Mononuclear cell (primary cell): ENCODE measurements around the gene GALNT1. TPM values are rescaled to one million over a fixed set of nuclear protein-coding genes. Genes with fewer than 3 reads are reported as not detected.

Source experiments
- H3K27me3 ChIP-seq: 2 replicates; pipeline ENCODE4 v1.6.0; 2011; ENCODE audit warnings: low read length, control low read depth; ENCODE audit not compliant: insufficient read depth
- H3K4me1 ChIP-seq: 2 replicates; pipeline ENCODE4 v1.5.1; 2011; ENCODE audit warnings: mild to moderate bottlenecking, low read length, control low read depth; ENCODE audit not compliant: insufficient read depth
- H3K4me3 ChIP-seq: 2 replicates; pipeline ENCODE4 v1.5.1; 2011; ENCODE audit warnings: mild to moderate bottlenecking, low read length, moderate library complexity
- H3K9me3 ChIP-seq: 2 replicates; pipeline ENCODE4 v1.5.1; 2011; ENCODE audit warnings: low read depth, mild to moderate bottlenecking, control low read depth, low read length
- total RNA-seq: library from RNA; depleted of rRNA; stranded (reverse); fragments of >200 nt; gene quantifications from one replicate; pipeline ENCODE4 v1.2.3, GENCODE V29; 2012

GALNT1 gene
- total RNA-seq, 1 donor, result 50.4 TPM

DNA sequence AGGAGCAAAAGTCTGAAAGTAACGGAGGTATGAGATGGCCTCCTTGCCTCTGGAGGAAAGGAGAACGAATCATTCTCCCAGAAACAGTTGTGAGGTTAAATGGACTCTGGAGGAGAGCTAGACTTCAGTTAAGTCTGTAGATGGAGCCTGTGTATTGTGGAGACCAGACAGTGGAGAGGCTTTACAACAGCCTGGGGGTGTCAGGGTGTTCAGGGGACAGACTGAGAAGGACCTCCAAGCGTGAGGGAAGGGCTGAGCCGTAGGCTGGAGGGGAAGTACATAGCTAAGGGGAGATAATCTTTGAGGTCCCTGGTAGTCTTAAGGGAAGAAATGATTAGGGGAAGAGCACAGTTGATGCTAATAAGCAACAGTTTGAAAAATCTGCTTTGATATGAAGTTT lies 76.6 kb downstream of the GALNT1 start:
- Histone ChIP-seq H3K4me3 (no peak overlapping the region), H3K9me3 (no peaks in the 10 kb centered on the region), H3K4me1 (no peaks in the 10 kb centered on the region), H3K27me3 (no peaks in the 10 kb centered on the region)

DNA sequence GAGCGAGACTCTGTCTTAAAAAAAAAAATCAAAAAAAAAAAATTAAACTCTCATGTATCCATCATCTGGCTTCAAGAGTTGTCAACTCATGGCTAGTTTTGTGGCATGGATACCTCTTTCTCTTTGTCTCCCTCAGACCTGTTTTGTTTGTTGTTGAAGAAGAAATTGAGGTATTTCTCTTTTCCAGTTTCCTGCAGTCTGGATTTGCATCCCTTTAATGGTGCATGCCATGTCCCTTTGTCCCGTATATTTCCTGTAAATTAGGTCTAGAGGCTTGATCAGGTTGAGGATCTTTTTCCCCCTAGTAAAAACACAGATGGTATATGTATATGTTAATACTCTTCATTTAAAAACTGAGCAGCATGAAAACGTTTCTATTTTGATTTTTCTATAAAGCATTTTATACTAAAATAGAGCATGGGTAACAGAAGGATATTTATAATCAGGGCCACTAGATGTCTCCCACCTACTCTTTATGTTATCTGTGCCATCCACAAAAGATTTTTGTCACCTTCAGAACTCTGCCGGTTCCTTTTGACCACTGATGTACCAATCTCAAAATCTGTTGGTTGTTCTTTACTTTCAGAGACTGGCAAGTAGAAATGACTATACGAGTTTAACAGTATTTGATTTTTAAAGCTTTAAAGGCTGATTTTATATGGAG lies 80.1 kb downstream of the GALNT1 start:
- H3K4me3 ChIP-seq, result no peak overlapping the region
- no peaks in the 10 kb centered on the region for H3K9me3 ChIP-seq
- no peaks in the 10 kb centered on the region for H3K4me1 ChIP-seq
- no peaks in the 10 kb centered on the region for H3K27me3 ChIP-seq

DNA sequence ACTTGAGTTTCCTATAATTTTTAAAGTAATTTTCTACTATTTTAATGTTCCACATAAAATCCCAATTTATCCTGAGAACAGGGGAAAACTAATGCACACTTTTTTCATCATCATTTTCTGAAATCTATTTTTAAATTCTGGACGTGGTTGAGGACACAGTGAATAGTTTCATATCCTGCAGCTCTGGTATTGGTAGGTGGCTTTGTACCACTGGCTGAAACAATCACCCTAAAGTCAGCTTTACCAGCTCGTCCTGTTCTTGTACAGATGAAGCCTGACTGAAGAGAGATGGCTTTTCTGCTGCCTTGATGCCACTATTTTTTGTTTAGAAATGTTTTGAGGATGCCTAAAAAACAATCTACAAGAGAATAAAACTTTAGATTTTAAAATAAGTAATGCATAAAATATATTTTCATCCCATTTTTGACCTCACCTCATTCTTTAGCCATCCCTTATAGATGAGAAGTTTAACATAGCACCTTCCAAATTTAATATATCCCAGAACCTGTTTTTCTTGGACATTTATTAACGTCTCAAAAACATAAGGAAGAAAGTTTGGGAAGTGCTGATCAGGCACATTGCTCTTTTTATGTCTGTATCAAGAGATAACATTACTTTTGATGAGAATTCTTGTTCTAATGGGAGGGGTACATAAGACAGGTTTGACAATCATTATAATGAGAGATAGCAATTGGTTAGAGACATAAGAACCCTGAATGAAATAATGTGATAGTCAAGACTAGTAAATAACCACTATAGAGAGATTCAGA lies 80.9 kb downstream of the GALNT1 start:
- H3K9me3 ChIP-seq, result no peaks in the 10 kb centered on the region
- no peaks in the 10 kb centered on the region for H3K4me1 ChIP-seq
- H3K4me3 ChIP-seq, result no peak overlapping the region
- no peaks in the 10 kb centered on the region for H3K27me3 ChIP-seq

DNA sequence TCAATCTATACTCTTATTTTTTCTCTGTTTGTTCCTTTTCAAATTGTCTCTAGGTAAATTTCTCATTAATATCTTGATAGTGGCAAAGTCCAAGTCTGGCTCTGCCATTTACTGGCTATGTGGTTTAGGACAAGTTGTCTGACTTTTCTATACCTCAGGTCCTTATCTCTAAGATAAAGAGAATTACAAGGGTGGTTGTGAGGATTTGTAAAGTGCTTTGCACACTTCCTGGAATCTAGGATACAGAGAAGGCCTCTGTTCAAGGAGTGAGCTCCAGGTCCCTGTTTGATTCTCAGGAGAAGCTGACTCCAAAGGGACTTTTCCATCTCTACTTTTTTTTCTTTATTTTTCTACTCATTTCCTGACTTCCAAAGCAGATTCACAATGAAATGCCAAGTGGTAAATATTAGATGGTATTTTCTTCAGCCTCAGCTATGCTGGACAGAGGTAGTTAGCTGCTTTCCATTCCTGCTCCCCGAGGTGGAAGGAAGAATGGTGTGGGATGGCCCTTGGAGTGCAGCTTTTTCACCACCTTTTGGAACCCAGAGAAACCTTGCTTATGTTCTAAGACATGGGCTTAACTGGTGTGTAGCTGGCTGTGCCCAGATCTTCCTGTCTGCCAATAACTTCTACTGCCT lies 90.5 kb downstream of the GALNT1 start:
- Histone ChIP-seq H3K4me3 (no peak overlapping the region), H3K4me1 (no peaks in the 10 kb centered on the region), H3K9me3 (no peaks in the 10 kb centered on the region), H3K27me3 (no peaks in the 10 kb centered on the region)

DNA sequence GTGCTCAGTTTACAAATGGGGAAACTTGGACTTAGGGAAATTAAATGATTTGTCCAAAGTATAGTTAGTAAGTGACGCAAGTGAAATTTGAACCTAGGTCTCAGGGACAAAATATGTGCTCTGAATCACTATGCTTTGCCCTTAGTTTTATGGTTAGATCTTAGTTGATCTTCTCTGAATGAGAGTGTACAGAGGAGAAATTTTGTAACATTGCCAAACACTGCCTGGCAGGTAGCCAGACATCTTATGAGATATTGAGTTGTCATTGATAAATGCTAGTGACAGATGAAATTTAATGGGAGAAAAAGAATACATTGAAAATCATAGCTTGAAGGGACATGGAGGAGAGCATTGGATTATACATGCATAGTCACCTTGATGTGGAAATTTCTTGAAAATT lies 91.4 kb downstream of the GALNT1 start:
- no peaks in the 10 kb centered on the region for H3K4me1 ChIP-seq
- H3K9me3 ChIP-seq, result no peaks in the 10 kb centered on the region
- no peaks in the 10 kb centered on the region for H3K27me3 ChIP-seq
- no peak overlapping the region for H3K4me3 ChIP-seq

DNA sequence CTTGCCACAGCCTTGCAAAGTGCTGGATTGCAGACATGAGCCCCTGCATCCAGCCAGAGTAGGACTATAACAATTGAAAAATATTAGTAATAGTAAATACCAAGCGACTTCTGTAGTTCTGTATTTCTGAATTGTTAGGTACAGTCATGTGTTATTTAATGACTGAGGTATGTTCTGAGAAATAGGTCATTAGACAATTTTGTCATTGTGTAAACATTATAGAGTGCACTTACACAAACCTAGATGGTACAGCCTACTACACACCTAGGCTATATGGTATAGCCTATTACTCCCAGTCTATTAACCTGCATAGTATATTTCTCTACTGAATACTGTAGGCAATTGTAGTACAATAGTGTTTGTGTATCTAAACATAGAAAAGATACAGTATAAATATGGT lies 92.1 kb downstream of the GALNT1 start:
- H3K4me1 ChIP-seq, result no peaks in the 10 kb centered on the region
- H3K4me3 ChIP-seq, result no peak overlapping the region
- no peaks in the 10 kb centered on the region for H3K9me3 ChIP-seq
- no peaks in the 10 kb centered on the region for H3K27me3 ChIP-seq

DNA sequence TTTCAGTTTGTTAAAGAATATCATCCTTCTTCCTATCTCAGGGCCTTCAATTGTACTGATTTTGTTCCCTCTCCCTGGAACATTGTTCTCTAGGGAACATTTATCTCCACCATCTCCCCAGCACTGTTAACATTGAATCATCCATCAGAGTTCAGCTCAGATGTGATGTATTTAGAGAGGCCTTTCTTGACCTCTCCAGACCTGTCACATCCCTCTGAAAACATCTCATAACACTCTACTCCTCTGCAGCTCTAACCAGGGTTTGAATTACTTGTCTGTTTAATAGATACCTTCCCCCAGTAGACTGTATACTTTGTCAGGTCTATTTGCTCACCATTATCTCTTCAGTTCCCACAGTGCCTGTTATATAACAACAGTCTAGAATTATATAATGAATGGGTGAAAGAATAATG lies 98.6 kb downstream of the GALNT1 start:
- Histone ChIP-seq H3K4me1 (no peaks in the 10 kb centered on the region), H3K9me3 (no peaks in the 10 kb centered on the region), H3K4me3 (no peak overlapping the region), H3K27me3 (no peaks in the 10 kb centered on the region)

DNA sequence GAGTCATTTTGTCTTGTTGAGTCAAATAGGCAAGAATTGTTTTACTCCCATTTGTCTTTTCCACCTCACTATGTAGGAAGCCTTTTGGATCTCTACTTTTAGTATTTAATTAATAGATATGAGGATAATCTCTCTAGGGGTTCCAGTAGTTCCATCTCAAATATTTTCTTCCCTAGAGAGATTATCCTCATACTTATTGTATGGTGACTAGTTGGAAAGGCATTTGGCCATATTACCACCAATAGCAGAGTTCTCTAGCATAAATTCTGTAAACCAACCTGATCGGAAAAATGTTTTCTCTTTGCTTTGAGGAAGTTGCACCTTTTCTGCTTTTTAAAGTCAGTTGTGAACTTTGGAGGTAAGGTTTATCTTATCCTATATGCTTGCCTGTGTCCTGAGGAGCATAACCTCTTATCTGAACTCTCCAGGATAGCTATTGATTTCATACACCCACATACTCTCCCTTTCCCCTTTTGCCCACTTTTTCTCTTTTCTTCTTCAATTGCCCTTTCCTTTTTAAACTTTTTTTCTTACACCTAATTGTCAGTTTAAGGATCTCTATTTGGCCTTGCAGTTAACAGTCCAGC lies 100.8 kb downstream of the GALNT1 start:
- Histone ChIP-seq H3K4me1 (no peaks in the 10 kb centered on the region), H3K27me3 (no peaks in the 10 kb centered on the region), H3K4me3 (no peak overlapping the region), H3K9me3 (no peaks in the 10 kb centered on the region)

DNA sequence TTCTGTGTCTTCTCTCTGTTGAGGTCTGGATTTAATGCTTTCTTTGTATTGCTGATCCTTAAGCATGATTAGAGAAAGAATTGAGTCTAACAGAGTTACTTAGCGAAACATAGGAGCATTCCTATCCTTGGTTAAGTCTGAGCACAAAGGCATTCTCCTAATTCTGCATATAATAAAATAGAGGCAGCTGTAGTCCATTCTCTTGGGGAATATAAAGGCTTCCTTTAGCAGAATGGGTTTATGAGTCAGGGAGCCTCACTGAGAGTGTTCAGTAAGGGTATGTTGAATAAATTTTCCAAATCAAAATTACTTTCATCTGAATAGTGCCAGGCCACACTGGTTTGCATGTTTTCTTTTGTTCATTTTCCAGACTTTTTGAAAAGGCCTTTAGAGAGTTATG lies 101.5 kb downstream of the GALNT1 start:
- H3K9me3 ChIP-seq, result no peaks in the 10 kb centered on the region
- H3K4me3 ChIP-seq, result no peak overlapping the region
- no peaks in the 10 kb centered on the region for H3K27me3 ChIP-seq
- H3K4me1 ChIP-seq, result no peaks in the 10 kb centered on the region

DNA sequence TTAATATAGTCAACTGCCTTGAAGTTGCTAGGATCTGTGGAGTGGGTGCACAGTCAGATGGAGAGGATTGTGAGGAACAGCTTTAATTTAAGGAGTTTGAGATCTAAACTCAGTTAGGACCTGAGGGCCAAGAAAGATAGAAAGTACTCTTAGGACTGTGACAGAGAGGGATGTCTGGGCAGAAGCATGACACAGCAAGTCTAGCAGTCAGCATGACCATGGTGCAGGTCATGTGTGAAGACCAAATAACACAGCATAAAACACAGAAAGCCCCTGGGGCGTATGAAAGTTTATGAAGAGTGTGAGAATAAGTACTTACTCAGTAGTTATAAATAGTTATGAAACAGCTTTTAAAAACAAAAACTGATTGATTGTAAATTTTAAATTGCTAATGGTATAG lies 107.2 kb downstream of the GALNT1 start:
- H3K4me1 ChIP-seq, result no peaks in the 10 kb centered on the region
- no peaks in the 10 kb centered on the region for H3K27me3 ChIP-seq
- H3K9me3 ChIP-seq, result no peaks in the 10 kb centered on the region
- no peak overlapping the region for H3K4me3 ChIP-seq

DNA sequence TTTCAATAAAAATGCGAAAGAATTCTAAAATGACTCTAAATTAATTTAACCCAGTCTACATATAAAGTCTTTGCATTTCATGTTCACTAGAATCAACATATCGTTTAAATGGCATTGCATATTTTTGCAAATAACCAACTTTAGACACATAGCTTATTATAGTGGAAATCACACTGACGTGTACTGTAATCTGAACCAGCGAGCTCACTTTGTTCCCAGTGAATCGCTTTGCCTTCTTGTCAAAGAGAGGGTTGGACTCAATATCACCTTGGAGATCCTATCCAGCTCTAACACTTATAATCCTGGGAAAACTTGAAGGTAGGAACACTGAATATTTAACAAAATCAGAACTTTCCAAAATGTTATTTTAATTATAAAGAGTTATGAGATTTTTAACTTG lies 108.2 kb downstream of the GALNT1 start:
- no peak overlapping the region for H3K4me3 ChIP-seq
- H3K27me3 ChIP-seq, result no peaks in the 10 kb centered on the region
- H3K9me3 ChIP-seq, result no peaks in the 10 kb centered on the region
- no peaks in the 10 kb centered on the region for H3K4me1 ChIP-seq

DNA sequence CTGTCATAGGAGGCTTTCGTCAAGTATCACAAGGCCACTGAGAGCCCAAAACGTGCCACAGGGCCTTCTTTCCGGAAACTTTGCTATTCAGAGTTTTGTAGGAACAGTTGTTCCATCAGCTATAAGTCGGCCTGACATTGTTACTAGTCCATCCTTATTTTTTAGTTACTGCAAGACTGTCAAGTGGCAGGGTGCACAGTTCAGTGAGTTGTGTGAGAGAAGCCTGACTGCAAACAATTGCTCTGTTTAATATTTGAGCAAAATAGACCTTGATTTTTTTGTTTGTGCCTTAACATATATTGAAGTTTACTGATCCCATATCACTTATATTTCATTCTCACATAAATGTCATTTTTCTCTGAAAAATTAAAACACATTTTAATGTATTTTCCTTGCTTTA lies 110.1 kb downstream of the GALNT1 start:
- H3K4me3 ChIP-seq, result no peak overlapping the region
- H3K4me1 ChIP-seq, result no peaks in the 10 kb centered on the region
- H3K9me3 ChIP-seq, result no peaks in the 10 kb centered on the region
- no peaks in the 10 kb centered on the region for H3K27me3 ChIP-seq

DNA sequence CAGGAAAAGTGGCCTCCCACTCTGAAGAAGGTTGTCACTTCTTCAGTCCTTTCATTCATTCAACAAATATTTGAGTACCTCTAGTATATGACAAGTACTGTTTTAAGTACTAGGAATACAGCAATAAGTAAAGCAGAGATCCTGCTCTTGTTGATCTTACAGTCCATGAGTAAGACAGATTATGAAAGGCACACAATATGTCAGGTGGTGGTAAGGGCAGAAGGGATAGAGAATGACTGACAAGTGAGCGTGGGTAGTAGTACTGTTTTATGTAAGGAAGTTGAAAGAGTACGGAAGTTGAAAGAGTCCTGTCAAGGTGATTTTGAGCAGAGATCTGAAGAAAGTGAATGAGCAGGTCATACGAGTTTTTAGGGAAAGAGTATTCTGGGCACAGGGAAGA lies 111.3 kb downstream of the GALNT1 start:
- Histone ChIP-seq H3K9me3 (no peaks in the 10 kb centered on the region), H3K27me3 (no peaks in the 10 kb centered on the region), H3K4me3 (no peak overlapping the region), H3K4me1 (no peaks in the 10 kb centered on the region)

DNA sequence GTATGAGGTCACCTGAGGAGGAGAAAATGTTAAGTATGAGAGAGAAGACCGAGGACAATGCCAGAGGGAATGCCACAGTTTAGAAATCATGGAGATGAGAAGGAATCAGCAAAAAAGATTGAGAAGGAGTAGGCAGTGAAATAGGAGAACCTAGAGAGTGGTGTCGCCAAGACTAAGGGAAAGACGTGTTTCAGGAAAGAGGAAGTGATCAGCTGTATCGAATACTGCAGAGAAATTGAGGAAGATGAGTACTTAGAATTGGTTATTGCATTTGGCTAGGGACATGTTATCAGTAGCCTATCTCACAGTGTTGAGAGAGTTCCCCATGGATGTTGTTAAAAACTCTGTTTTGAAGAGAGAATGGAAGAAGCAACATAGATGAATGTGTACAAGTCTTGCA lies 112.3 kb downstream of the GALNT1 start:
- H3K27me3 ChIP-seq, result no peaks in the 10 kb centered on the region
- H3K4me3 ChIP-seq, result no peak overlapping the region
- H3K4me1 ChIP-seq, result no peaks in the 10 kb centered on the region
- H3K9me3 ChIP-seq, result no peaks in the 10 kb centered on the region

DNA sequence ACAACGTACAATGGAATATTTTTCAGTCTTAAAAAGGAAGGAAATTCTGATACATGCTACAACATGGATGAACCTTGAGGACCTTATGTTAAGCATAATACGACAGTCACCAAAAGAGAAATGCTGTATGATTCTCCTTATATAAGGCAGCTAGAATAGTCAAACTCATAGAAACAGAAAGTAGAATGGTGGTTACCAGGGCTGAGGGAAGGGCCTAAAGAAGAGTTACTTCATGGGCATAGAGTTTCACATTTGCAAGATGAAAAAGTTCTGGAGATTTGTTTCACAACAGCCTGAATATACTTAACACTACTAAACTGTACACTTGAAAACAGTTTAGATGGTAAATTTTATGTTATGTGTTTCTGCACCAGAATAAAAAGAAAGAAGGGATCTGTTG lies 113.3 kb downstream of the GALNT1 start:
- no peaks in the 10 kb centered on the region for H3K9me3 ChIP-seq
- no peak overlapping the region for H3K4me3 ChIP-seq
- no peaks in the 10 kb centered on the region for H3K4me1 ChIP-seq
- H3K27me3 ChIP-seq, result no peaks in the 10 kb centered on the region
